ENCODE results near the gene TMSB4X. TPM values are rescaled to one million over a fixed set of nuclear protein-coding genes. Genes with fewer than 3 reads are reported as not detected.
"Not testable (repeated sequence)": the region's sequence is repeated elsewhere in the genome, so short reads cannot be mapped to it uniquely, and the experiment has no call there.

TMSB4X gene
- polyA plus RNA-seq, 1 donor = 2,566 TPM

GRCh38 chrX:12993826-12994225 lies 18.9 kb downstream of the TMSB4X start:
- no peak for DNase-seq

DNA sequence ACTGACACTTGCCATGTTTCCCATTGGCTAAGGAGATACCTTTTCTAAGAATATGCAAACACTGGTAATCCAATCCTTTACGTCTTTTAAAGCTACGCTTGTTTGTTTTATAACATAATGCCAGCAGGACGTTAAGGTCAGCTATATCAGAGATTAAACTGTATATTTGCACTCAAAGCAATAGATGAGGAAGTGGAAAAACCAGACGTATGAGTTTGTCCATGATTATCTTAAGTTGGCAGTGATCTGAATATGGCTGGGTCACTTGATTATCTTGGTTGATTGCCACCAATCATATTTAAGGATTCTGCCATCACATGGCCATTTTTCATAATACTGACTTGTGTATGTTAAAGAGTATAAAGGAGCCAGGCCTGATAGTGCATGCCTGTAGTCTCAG lies 19.4 kb downstream of the TMSB4X start:
- DNase-seq = no peak

DNA sequence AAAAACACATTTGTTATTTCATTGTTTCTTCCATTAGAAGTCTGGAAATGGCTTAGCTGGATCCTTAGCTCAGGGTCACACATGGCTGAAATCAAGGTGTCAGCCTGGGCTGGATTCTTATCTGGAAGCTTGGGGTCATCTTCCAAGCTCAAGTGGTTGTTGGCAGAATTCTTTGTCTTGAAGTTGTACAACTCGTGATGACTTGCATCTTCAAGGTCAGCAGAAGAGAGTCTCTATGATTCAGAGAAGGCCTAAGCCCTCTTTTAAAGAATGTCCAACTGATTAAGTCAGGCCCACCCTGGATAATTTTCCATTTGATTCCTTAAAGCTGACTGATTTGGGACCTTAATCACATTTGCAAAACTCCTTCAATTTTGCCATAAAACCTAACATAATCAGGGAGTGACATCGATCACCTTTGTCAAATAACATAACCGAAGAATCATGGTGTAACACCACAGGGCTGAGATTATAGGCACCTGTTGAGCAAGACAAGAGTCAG lies 22.1 kb downstream of the TMSB4X start:
- no peak for DNase-seq

DNA sequence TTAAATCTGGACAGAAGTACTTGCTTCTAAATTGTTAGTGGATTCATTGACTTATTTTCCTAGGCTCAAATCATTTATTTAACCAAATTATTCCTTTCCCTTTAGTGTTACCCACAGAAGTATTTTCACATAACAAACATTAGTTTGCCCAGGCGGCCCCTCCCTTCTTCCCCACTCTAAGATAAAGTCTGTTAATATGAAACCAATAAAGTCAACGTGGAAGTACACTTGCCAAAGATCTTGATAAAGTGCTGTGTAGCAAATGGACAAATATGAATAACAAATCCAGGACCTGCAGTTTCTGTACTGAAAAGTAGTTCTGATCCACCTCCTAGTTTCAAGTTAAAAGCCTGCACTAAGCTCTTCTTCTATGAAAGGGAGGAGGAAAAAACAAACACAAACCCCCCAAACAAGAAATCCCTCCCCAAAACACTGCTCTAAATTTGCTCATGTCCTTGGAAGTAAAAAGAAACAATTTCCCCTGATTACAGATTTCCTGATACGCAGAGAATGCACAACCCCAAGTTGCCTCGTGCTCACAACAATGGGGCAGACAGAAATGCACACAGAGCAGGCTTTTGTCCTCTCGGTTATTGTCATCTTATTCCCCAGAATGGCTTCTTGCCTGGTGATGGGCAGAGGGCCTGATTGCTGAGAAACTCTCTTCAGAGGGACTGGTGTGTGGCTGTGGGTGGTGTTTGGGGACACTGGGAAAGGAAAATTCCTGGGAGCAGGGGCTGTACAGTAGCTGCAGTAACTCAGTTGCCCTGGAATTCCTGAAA lies 23.2 kb downstream of the TMSB4X start:
- DNase-seq = no peak

GRCh38 chrX:12999422-12999821 lies 24.5 kb downstream of the TMSB4X start:
- DNase-seq = no peak

DNA sequence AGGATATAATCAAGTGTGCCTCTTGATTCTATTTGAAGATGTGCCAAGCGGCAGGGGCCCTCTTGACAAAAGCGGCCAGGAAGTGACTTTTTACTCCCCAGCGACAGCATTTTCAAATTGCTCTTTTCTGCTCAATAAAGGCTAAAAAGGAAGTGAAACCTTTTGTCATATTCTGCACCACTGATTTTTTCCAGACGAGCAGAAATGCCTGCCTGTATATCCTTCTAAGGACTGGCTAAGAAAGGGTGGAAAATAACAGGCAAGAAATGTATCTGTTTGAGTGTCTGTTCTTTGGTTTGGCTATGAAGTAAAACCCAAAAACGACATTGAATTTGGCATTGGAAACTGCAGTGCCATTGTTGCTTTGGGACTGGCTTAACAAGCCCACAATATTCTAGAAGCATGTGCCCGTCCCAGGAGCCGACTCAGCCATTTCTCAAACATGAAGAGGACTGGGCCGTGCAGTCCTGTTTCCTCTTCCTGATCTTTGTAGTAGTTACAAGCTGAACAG lies 25.4 kb downstream of the TMSB4X start:
- no peak for DNase-seq

DNA sequence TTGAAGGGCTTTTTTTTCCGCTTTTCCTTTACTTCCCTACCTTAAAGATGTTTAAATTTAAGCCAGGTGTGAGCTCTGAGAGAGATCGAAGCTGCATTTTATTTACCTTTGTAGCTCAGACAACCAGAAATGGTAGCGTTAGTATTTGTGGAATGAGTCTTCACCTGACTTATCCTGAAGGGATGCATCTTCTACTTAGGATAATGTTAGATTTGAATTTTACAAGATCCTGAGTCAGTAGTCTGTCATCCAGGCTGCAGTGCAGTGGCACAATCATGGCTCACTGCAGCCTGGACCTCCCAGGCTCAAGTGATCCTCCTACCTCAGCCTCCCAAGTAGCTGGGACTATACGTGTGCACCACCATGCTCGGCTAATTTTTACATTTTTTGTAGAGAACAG lies 26.2 kb downstream of the TMSB4X start:
- DNase-seq = no peak

DNA sequence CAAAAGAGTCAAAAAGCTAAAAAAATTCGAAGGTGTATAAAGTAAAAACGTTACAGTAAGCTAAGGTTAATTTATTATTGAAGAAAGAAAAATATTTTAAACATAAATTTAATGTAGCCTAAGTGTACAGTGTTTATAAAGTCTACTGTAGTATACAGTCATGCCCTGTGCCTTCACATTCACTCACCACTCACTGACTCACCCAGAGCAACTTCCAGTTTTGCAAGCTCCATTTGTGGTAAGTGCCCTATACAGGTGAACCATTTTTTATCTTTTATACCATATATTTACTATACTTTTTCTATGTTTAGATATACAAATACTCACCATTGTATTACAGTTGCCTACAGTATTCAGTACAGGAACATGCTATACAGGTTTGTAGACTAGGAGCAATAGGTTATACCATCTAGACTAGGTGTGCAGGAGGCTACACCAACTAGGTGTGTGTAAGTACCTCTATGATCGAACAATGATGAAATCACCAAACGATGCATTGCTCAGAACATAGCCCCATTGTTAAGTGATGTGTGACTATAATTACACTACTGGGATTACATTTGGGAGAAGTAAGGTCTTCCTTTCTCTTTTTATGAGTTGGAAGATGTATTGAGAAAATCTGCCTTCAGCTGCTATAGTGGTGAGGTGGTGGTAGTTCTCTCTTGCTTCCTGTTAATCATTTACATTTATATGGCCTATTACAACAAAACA lies 27.2 kb downstream of the TMSB4X start:
- DNase-seq = no peak

DNA sequence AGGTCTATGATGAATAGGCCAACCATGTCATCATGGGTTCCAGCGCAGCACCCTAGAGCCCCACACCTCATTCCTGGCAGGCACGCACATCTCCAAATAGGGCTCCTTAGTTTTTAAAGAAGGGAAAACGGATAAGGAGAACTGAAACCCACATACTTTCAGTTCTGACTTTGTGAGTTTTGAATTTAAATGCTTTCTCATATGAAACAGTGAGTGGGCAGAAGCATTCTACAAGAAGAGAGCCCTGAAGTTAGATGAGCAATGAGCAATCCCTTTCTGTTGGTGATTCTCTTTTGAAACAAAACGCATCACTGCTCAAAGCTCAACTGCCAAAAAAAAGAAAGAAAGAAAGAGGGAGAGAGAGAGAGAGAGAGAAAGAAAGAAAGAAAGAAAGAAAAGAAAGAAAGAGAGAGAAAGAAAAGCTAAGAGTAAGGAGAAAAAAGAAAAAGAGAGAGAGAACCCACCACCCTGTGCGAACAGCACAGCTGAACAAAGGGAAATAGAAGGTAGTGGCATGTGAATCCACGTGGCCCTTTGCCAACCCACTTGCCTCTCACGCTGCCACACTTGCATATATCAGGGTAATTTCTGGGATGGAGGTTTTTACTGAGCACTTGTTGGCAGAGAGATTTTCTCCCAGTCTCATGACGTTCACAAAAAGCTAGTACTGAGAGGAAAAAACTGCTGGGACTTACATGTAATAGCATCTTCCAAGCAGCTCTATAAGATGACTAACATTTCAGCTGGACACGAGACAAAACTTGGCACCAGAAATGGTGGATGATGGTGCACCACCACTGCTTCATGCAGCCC lies 31.0 kb downstream of the TMSB4X start:
- DNase-seq = no peak

DNA sequence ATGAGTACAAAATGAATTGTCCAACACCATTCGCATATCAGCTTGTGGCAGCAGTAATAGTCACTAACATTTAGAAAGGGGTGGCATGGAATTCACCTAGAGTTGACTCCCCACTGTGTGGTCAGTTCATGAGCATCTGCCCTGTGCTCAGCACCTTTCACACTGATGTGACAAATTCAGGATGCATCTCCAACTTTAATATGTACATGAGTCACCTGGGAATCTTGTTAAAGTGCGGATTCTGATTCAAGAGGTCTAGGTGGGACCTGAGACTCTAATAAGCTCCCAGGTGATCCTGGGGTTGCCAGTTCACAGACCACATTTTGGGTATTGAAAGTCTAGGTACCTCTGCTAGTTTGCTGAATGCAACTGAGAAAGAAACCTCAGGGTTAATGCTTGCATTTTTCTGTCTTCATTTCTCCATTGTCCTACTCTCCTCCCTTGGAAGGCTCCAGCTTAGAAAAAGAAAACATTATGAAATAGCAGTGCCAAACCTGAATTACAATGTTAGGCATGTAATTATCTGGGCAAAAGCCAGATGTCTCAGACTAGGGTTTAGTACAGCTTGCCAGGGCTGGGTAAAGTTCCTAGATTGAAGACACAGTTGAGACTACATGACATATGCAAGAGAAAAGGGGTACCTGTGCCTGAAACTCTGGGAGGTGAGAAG lies 32.7 kb downstream of the TMSB4X start:
- DNase-seq = no peak

DNA sequence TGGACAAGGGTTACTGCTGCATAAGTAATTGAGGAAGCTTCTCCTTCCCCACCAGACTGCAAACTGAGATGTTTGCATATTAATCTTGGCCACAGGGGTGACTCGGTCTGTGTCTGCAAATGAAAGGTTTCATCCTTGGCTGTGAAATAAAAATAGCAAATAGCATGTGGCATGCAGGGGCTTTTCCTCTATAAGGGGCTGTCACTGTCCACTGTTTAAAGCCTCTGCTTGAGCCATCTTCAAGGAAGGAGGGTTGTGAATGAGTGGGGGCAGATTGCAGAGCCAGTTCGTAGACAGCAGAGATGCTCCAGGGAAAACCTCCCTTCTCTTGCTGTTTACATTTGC lies 33.3 kb downstream of the TMSB4X start:
- no peak for DNase-seq

DNA sequence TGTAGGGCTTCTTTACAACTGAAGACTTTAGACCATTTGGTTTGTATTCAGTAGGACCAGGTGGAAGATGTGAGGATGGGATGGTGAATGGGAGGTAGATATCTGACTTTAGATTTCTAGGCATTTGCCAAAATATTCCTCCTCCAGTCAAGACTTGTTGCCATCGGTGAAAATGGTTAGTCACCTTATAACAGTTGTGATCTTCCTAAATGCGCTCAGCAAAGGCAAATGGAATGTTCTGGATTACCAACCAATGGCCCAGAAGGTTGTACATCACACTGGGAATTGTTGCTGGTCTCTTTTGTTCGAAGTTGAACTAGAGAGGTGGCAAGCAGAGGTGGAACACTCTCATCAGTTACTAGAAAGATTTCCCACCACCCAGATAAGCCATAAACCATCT lies 33.9 kb downstream of the TMSB4X start:
- no peak for DNase-seq

DNA sequence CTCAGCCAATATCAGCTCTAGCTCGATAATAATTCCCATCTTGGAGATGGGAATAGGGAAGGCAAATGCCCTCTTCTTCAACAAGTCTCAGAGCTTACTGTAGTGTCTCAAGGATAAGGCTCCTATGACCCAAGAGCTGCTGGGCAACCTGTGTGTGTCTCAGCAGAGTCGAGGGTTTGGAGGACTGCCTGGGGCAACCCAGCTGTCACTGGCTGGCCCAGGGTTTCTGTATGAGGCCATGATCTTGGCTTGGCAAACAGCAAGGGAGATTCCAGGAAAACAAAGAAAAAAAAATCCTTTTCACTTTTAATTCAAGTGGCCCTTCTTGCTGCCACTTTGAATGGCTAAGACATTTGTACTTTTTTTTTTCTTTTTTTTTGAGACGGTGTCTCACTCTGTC lies 34.4 kb downstream of the TMSB4X start:
- DNase-seq = no peak

GRCh38 chrX:13009844-13010243 lies 34.9 kb downstream of the TMSB4X start:
- DNase-seq = no peak

DNA sequence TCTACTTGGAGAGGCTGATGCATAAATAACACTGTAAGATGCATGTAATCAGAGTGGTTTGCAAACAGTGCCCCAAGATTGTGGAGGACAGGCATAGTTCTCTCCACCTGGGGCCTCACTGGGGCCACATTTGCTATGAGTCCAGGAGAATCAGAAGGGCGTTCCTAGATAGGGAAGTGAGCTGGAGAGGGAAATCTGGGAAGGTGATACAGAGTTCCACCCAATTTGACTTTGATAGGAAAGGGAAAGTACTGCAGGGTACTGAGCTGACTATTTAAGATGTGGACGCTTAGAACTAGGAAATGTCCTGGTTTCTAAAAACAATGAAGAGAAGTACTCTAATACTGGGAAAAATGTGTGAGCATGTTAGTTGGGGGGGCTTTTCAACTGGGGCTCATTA lies 35.6 kb downstream of the TMSB4X start:
- no peak for DNase-seq

DNA sequence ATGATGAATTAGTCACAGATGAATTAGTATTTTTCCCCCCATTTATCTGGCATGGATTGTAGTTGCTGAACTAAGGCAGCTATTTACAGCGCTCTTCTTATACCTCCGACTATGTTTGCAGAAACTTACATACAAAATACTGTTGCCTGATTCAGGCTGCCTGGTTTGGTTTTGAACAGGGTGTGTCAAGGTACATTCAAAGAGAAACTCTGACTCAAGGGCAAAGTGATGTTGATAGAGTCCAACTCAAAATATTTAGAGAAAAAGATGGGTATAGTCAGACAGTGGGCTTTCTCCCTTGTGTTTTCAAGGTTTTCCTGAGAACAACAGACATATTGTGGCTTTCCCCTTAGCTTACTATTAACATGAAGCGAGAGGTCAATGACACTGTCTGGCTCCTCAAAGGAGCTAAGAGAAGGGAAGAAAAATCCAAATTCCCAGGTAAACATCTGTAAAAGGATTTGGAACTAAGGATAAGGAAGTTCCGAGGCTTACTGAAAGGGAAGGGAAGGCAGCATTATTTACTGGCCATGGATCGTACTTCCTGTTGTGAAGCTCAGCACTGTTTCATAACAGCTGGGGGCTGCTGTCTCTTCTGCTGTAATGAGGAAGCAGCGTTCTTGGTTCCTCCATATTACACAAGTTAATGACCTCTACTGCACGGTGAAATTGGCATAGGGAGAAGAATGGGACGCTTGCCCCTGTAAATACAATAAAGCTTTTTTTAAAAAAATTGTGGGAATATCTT lies 38.6 kb downstream of the TMSB4X start:
- no peak for DNase-seq

GRCh38 chrX:13014111-13015096 lies 39.5 kb downstream of the TMSB4X start:
- no peak for DNase-seq

DNA sequence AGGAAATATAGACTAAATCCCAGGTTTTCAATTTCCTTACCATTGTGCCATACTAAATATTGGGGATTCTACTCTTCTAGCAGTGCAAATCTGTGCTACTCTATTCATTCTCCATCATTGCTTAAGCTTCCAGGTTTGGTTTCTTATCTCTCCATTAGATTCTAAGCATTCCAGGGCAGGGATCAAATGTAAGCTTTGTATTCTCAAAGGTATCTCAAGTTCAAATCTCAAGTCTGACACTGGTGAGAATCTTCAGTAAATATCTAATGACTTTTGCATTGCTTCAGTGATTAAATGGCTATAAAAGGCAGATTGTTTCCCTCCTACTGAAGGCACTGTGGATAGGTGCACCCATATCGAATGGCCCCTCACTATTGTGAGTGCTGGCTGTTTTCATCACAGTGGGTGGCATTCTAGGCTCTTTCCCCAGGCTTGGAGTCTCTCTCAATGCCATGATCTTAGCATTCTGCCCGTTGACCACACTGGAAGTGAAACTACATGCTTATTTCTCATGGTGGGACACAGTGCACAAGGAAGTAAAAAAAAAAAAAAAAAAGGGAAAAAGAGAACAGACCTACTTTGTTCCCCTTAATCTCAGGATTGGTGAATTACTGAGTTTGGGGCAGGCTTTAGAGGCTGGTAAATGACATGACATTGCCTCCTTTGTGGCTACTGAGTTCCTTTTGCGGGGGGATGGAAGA lies 40.8 kb downstream of the TMSB4X start:
- DNase-seq = no peak

DNA sequence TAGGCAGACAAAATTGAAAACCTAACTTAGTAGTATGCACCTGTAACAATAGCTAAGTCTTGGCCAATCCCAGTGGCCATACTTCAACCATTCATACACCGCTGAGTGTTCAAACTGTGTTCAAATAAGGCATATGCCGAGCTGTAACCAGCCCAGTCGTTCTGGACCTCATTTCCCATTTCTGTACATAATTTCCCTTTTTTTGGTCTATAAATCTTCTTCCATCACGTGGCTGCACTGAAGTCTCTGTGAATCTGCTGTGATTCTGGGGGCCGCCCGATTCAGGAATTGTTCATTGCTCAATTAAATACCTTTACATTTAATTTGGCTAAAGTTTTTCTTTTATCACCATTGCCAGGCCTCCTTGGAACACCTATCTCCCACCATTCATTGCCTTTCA lies 41.8 kb downstream of the TMSB4X start:
- DNase-seq = not testable (repeated sequence)

Measured in left kidney (tissue), 2 donors.